Measurements from ENCODE around the gene BCOR.

DNA sequence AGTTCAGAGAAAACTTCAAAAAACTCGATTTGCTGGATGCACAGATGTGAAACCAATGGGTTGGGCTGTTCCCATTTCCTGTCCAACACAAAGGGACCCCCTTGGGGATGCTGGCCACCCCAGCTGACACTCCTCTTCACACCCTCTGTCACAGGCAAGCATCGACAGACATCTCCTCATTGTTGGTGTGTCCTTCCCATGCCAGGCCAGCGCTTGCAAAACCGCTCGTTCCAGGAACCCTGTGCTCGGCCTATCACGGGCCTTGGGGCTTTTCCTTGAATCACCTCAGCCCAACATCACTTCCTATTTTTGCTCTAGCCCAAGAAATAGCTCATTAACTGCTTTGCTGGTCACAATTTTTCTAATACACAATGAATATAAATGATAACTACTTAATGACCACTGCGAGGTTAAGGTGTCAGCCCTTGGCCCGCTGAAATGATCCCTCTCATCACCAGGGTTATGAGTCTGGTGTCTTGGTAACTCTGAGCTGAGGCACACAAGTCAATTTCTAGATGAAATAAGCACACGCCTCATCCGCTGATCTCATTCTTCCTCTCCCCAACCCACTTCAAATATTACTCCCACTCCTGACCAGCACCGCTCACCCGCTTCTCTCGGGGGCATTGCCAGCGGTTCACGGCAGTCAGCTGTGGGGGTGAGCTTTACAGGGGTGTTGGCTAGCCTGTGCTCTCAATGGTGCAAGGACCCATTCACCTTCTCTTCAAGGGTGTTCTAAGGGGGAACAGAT, 32.3 kb downstream of the BCOR start:
- no peak for TF ChIP-seq CTCF (conservative IDR thresholded peaks at IDR 0.05; ENCODE audit: low read depth, low read length)
- TF ChIP-seq EZH2 (IDR thresholded peaks at IDR 0.05; ENCODE audit: borderline replicate concordance, low read depth, low read length, poor library complexity, severe bottlenecking) = no peak
